ENCODE measurements around the gene PML. TPM values are rescaled to one million over a fixed set of nuclear protein-coding genes. Genes with fewer than 3 reads are reported as not detected.

PML gene
- total RNA-seq, 4 donors from 2014 or later = 69.3 to 159 (median 89.4) TPM

DNA sequence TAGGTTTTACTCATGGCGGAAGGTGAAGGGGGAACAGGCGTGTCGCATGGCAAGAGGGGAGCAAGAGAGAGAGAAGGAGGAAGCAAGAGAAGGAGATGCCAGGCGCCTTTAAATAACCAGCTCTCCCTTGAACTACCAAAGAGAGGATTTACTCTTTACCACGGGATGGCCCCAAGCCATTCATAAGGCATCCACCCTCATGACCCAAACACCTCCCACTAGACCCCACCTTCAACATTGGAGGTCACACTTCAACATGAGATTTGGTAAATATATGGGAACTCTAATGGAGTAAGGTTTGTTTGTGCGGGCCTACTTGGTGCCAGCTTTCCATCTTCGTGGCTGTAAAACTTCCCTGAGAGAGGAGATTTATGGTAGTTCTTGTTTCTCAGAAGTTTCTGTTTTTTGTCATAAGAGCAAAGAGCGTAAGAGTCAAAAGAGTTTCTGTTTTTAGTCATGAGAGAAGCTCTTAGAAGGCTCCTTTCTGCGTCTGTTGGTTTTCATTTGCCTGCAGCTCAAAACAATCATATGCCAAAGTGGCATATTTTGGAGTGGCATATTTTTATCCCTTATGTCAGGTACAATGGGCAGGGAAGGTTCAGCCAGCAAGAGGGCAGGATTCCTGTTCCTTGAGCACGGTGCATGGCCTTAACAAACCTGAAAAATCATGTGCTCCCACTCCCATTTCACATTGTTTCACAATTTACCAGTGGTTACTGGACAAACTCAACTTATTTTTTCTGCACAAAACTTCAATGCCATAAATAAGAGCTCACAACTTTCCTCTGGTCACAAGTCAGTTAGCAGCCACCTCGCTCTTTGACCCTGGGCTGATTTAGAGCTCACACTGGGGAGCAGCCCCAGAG, 12.5 kb downstream of the PML start:
- DNase-seq (ENCODE audit: low spot score in 2 of 2) = no peak
- Histone ChIP-seq H3K36me3 (peaks cover 0 to 46% (median 0%) of the 10 kb centered on the region in 3 donors), H3K27me3 (no peaks in the 10 kb centered on the region), H3K4me3 (no peak overlapping the region), H3K27ac (peak overlapping the region in 2 of 4 donors; percentile 27 to 33), H3K4me1 (peaks cover 0 to 64% (median 40%) of the 10 kb centered on the region in 4 donors), H3K9me3 (peaks cover 0 to 2% (median 0%) of the 10 kb centered on the region in 4 donors)
- WGBS, 2 donors = 71 to 72% methylated on average over 11 of the region's 11 CpGs
- TF ChIP-seq POLR2A (IDR thresholded peaks at IDR 0.05) (no peak), EP300 (IDR thresholded peaks at IDR 0.05) (no peak)
- TF ChIP-seq, protein P1, sequence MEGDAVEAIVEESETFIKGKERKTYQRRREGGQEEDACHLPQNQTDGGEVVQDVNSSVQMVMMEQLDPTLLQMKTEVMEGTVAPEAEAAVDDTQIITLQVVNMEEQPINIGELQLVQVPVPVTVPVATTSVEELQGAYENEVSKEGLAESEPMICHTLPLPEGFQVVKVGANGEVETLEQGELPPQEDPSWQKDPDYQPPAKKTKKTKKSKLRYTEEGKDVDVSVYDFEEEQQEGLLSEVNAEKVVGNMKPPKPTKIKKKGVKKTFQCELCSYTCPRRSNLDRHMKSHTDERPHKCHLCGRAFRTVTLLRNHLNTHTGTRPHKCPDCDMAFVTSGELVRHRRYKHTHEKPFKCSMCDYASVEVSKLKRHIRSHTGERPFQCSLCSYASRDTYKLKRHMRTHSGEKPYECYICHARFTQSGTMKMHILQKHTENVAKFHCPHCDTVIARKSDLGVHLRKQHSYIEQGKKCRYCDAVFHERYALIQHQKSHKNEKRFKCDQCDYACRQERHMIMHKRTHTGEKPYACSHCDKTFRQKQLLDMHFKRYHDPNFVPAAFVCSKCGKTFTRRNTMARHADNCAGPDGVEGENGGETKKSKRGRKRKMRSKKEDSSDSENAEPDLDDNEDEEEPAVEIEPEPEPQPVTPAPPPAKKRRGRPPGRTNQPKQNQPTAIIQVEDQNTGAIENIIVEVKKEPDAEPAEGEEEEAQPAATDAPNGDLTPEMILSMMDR (IDR thresholded peaks at IDR 0.05) = no peak

DNA sequence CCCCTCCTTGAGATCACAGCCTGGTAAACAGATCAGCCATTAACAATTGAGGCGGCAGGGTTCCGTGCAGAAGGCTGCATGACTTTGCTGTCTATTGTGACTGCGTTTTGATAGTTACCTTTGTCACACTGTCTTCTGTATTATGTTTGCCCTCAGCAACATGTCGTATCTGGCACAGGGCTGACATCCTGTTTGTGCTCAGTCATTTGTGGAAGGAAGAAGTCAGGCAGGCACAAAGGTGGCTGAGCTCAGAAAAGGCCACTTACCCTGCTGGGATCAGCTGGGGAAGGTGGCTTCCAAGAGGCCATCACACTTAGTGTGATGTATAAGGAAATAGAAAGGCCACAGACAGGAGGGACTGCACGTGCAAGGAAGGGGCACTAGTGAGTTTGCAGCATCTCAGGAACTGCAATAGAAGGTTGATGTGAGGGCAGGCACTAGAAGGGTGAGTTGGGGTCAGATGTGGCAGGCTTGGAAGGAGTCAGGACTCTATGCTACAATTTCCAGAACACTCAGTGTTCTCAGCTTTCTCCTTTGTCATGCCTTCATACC, 13.4 kb downstream of the PML start:
- Histone ChIP-seq H3K4me1 (peaks cover 0 to 69% (median 42%) of the 10 kb centered on the region in 4 donors), H3K27ac (peak overlapping the region in 2 of 4 donors; percentile 11 to 27), H3K4me3 (no peak overlapping the region), H3K27me3 (no peaks in the 10 kb centered on the region), H3K36me3 (peaks cover 0 to 46% (median 0%) of the 10 kb centered on the region in 3 donors), H3K9me3 (peaks cover 0 to 2% (median 0%) of the 10 kb centered on the region in 4 donors)
- DNase-seq (ENCODE audit: low spot score in 2 of 2) = no peak
- 59 to 60% methylated on average over 5 of the region's 5 CpGs for whole genome bisulfite sequencing, 2 donors
- TF ChIP-seq EP300 (IDR thresholded peaks at IDR 0.05) (no peak), POLR2A (IDR thresholded peaks at IDR 0.05) (no peak)
- TF ChIP-seq, protein P1 (IDR thresholded peaks at IDR 0.05) = no peak

DNA sequence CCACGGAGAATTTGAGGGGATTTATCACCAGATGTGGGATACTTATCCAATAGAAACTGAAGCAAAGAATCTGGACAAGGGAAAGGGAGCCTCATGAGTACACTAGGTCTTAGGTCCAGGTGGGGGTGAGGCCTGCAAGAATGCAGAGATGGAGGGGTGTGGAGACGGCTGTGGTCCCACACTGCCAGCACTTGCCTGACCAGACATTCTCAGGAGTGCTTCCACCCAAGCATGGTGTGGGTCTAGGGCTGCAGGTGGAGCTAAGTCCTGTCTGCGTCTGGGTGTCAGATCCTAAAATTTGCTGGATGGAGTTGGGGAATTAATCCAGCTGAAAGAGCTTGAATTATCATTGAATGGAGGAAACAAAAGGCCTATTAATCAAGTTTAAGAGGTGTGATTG, 14.4 kb downstream of the PML start:
- Histone ChIP-seq H3K27me3 (no peaks in the 10 kb centered on the region), H3K9me3 (peaks cover 0 to 2% (median 0%) of the 10 kb centered on the region in 4 donors), H3K4me3 (no peak overlapping the region), H3K4me1 (peaks cover 0 to 69% (median 42%) of the 10 kb centered on the region in 4 donors), H3K27ac (peak overlapping the region in 2 of 4 donors; percentile 46 to 55), H3K36me3 (peaks cover 0 to 36% (median 0%) of the 10 kb centered on the region in 3 donors)
- TF ChIP-seq, protein P1 (IDR thresholded peaks at IDR 0.05) = no peak
- TF ChIP-seq POLR2A (IDR thresholded peaks at IDR 0.05) (no peak), EP300 (IDR thresholded peaks at IDR 0.05) (no peak)
- 74 to 89% methylated on average over 3 of the region's 3 CpGs for WGBS, 2 donors
- no peak for DNase-seq (ENCODE audit: low spot score in 2 of 2)

DNA sequence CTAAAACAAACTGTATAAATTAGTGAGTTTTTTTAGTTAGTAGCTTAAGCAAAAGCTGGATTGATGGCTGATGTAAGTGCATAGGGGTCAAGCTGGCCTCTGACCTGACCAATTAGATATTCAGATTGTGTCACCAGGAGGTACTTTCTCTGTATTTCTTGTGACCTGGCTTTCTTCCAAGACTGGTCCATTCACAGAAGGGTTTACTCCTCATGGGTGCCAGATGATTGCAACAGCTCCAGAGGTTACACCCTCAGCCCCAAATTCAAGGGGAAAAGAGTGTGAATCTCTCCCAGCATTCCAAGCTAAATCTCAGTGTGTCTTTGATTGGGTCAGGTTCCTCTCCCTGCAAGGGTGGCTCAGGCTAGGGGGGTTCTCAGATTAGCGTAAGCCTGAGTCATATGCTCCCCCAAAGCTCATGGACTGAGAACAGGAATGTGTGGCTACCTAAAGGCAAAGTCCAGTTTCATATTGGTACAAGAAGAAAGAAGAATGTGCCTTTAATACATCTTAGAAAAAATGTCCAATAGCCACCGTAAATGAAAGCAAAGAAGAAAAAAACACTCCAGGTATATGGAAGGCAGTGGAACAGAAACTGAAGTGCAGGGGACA, 16.5 kb downstream of the PML start:
- H3K27ac ChIP-seq = peak overlapping the region in 3 of 4 donors; percentile 10 to 72 (median 44)
- H3K27me3 ChIP-seq = no peaks in the 10 kb centered on the region
- WGBS, 2 donors = 58 to 63% methylated on average over 2 of the region's 2 CpGs
- TF ChIP-seq, protein P1 (IDR thresholded peaks at IDR 0.05) = no peak
- TF ChIP-seq EP300 (IDR thresholded peaks at IDR 0.05) (no peak), POLR2A (IDR thresholded peaks at IDR 0.05) (no peak)
- H3K9me3 ChIP-seq = no peaks in the 10 kb centered on the region
- peaks cover 0 to 41% (median 0%) of the 10 kb centered on the region in 3 donors for H3K36me3 ChIP-seq
- H3K4me3 ChIP-seq = no peak overlapping the region
- H3K4me1 ChIP-seq = peaks cover 0 to 60% (median 40%) of the 10 kb centered on the region in 4 donors
- no peak for DNase-seq (ENCODE audit: low spot score in 2 of 2)

Measured in tibial nerve (tissue), 4 donors.